HL-60/S4 (cell line): Measurements from ENCODE around the gene CRY2.

ENCODE experiments used
- in situ Hi-C: fragments of 300-500 bp; cut with MboI; formaldehyde crosslinking; loops from 2 replicates; pipeline ENCODE4 v1.14.3; 2022; ENCODE audit warnings: low sequenced_read_pairs

The CRY2 gene

DNA sequence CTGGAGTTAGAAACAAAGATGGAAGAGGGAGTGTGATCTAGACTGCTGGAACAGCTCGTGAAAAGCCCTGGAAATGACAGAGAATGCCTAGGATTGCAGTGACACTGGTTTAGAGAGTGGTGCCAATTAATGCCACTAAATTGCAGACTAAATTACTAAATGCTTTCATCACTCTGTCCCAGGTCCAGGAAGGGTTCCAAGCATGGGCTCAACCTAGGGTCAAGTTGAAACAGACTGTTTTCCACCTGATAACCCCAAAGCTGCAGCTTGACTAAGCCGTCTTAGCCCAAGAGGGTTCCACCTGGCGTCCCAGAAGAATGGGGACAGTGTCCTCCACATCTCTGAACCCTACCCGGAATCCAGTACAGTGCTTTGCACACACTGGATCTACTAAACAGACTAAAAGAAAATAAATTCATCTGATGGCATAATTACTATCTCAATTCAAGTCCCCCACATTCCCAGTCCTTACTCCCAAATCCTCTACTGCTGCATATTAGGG, 1.1 kb upstream of the CRY2 start:
- in situ Hi-C loops, result no loop called here

DNA sequence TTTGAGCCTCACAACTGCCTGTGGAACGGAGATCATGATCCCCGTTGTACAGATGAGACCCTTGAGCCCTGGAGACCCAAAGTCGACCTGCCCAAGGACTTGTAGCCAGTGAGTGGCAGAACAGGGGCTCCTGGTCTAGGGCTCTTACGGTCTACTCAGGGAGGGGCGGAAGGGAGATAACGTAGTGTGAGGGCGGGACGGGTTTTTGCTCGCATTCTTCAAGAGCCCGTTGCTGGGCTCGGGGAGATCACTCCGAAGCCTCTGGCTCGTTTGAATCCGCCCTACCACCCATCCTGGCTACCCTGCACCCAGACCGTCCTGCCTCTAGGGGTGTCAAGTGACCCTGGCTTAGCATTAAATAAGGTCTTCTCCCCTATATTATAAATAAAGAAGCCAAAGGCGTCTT, 639 bp downstream of the CRY2 start:
- in situ Hi-C loops, result no loop called here

DNA sequence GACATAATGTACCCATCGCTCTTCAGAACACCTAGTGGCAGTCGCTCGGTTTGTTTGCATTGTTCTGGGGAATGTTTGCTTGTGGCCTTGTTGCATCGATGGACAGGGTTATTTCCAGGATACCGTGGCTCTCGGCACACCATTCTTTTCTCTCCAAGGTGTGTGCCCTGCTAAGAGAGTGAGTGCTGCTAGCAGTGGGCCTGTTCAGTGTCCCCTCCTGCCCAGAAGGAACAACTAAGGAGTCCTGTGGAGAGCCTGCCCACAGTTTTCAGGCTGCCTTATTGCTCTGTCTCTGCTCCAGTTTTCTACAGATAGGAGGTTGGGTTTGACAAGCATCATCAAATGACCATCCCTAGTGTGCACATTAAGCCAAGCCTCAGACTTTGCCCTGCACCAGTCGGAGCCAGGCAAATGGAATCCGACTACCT, 1.4 kb downstream of the CRY2 start:
- in situ Hi-C loops, result no loop called here

DNA sequence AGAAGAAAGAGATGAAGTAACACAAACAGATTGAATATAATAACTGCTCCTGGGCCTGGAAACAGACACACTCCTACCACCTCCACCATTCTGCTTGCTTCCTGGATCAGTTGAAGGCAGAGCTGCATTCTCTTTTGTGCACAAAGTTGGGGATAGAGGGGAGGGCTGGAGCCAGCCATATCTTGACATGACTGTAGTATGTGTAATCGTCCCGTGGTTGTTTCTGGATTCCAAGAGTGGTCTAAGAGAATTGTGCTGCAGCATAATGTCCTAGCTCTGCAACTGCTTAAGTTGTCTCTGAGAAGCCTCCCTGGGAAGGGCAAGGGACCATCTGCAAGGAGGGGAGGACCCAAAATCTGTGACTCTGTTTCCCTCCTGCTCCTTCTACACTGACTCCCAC, 3.2 kb downstream of the CRY2 start:
- in situ Hi-C loops, result no loop called here

DNA sequence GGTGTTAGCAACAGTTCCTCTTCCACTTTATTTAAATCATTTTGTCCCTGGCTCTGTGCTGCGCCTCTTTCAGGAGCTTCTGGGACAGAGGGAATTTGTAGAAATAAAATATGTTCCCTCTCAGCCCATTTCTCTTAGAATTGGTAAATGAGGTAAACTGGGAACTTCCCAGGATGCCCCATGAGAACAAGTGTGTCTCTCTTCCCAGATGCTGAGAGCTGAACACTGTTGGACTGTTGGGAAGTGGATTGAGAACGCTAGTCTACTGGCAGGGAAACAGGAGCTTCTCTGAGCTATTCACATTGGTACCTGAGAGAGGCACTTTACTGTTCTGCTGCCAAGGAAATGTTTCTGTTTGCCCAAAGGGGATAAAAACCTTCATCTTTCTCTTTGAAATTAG, 4.0 kb downstream of the CRY2 start:
- in situ Hi-C loops, result no loop called here

DNA sequence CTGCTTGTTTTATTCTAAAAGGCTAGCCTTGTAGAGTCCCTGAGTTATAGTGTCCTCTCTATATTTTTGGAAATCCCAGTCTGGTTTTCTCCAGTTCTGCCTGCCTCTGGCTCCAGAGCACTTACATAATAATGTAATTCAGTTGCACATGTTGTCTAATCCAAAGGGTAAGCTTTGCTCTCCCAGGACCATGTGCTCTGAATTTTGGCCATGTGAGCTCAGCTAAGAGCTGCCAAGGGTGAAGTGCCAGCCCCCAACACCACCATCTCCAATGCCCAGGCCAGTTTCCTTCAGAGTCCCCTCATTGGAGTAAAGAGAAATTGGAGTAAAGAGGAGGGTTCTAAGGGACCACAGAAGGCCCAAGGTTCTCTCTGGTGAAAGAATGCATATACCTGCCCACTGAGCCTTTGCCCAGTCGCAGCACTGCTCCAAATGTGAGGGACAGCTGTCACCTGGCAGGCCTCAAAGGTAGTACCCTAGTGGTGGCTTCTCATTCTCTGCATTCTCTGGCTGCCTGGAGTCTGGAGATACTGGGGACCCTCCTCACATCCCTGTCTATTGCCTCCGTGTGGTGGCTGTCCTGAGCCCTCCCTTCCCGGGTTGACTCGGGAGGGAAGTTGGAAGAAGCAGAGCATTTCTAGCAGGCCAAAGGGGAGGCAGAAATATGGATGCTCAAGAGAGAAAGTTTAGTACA, 4.9 kb downstream of the CRY2 start:
- in situ Hi-C loops, result no loop called here

DNA sequence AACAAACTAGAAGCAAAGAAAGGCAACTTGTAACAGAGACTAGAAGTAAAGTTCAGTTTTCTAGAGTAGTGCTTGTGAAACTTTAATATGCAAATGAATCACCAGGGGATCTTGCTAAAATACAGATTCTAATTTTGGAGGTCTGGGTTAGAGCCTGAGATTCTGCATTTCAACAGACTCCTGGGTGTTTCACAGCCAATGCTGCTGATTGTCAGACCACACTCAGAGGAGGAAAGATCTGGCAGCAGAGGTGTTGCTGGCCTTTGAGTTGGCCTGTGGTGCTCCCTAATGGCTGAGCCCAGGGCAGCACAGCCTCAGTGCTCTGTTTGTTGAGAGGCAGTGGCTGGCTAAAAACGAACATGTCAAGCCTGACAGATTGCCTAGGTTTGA, 5.4 kb downstream of the CRY2 start:
- in situ Hi-C loops, result no loop called here

DNA sequence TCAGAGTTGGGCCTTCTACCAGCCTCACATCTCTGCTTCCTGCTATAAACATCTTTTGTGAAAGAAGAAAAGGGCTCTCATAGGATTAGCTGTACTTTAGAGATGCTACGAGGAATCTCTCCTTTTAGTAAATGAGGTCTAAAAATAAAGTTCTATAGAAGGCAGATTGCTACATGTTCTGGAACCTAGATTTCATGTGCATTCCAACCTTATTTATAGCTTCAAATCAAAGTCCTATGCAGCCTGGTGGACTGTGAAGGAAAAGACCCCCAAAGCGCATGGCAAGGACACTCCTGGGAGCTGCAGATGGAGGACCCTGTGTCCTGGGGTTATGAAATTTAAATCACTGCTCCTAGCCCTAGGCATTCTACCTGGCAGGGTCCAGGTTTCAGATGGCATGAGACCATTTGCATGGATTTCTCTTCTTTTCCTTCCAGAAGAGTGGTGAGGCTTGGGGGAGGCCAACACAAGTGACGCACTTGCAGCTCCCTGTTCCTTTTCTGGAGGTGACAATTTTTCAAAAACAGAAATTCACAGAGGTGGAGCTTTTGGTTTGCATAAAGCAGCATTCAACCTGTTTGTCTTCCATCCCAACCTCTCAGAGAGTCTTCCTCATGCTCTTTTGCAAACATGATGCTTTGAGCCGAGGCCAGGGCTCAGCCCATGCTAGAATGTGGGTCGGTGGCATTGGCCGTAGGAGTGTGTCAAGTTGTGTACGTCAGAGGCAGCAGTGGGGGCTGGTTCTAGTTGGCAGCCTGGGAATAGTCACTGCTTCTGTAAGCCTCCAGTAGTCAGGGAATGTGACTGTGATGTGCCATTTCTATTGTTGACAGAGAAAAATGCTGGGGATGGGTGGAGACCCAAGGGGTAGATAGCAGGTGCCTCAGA, 6.3 kb downstream of the CRY2 start:
- in situ Hi-C loops, result no loop called here

DNA sequence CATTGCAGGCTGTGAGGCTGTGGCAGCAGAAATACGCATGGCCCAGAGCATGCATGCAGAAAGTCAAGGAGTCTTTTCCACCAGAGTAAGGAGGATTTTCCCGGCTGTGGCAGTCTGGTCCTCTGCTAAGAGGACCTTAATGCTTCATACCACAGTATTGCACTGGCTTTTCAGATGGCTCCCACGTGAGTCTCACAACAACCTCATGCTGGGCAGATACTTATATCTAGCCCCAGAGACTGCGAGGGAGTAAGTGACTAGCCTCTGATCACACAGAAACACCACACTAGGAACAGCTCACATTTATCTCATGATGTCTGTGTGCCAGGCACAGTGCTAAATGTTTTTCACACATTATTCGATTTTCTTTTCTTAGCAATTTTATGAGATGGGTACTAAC, 8.0 kb downstream of the CRY2 start:
- in situ Hi-C loops, result no loop called here

DNA sequence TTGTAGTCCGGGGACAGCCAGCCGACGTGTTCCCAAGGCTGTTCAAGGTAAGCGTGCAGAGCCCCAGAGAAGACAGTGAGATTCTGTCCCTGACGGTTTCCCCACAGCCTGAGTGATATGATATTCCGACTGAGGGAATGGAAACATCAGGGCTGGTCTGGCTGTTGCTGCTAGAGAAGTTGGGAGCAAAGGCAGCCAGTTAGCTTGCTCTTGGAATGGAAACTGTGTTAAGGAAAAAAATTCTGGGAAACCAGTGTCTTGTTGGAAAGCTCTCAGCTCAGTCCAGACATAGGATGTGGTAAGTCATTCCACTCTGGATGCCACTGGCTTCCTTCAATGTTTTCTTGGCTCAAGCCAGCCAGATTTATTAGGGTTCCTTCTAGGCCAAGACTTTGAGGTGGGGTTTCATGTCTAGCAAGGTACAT, 8.8 kb downstream of the CRY2 start:
- in situ Hi-C loops, result no loop called here

DNA sequence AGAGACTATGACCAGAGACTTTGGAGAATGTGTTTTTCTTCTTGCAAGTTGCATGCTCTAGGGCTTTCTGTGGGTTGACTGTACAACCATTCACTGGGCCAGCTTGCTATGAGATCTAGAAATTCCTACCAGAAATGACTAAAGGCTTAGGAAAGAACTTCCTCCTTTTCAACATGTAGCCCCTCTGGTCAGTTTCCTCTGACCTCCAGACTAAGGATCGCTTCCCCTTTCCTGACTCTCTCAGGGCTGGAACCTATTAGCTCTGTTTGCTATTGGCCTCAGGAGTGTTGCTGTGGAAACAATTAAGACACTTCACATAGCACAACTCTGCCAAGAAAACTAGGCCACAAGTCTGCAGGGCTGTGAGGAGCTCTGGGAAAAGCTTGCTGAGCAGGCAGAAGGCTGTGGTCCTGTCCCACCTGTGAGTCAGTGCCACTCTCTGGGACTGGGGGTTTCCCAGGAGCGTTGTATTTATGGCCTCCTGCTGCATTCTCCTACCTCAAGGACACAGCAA, 10.7 kb downstream of the CRY2 start:
- in situ Hi-C loops, result no loop called here

DNA sequence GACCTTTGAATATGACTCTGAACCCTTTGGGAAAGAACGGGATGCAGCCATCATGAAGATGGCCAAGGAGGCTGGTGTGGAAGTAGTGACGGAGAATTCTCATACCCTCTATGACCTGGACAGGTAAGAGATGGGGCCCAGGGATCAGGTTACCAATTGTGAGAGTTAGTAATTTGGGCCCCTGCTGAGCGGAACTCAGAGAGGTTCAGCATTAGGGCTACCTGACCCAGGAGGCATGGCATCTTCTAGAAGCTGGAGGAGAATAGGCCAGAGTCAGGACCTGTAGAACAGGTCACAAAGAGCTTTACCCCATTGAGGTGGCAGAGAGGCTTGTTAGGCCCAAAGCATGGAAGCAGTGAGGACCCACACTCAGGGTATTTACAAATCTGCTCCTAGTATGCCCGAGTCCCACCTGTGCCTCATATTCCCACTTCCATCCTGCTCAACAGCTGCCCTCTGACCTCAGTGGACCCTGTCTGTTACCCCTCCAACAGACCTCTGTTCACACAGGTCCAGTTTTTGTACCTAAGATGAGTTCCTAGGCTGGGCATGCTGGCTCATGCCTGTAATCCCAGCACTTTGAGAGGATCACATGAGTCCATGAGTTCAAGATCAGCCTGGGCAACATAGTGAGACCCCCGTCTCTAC, 11.6 kb downstream of the CRY2 start:
- in situ Hi-C loops, result no loop called here

DNA sequence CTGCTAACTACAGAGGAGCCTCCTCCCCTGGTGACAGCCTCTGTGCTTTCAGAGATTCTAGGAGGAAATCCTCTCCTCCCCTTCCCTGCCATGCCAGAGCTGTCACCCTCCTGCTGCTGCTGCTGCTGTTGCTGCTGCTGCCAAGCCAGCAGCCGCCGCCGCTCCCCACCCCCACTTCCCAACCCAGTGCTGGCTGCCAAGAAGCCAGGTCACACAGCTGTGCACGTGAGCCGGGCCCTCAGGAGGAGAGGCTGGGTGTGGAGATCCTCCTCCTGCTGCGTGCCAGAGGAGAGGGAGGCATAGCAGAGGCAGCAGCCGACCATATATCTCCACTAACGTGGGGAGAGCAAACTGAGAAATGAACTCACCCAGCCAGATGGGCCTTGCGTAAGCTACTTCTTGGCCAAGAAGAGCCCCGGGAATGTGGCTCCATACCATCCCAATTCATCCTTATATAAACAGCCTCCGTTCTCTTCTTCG, 12.4 kb downstream of the CRY2 start:
- in situ Hi-C loops, result no loop called here

DNA sequence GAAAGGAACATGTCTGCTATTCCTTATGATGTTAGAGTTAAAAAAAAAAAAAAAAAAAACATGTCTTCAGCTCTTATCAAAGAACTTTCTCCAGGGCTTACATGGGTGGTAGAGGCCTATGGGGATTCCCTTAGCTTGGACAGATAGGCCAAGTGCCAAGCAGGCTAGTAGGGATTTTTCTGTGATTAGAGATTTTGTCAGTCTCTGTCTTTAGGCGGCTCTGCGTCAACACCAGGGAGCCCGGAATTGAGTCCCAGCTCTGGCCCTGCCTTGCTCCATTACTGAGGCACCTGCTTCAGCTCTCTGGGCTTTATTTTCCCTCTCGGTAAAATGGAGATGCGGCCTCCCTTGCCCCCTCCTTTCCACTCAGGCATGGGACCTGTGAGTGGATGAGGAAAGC, 13.1 kb downstream of the CRY2 start:
- in situ Hi-C loops, result no loop called here

DNA sequence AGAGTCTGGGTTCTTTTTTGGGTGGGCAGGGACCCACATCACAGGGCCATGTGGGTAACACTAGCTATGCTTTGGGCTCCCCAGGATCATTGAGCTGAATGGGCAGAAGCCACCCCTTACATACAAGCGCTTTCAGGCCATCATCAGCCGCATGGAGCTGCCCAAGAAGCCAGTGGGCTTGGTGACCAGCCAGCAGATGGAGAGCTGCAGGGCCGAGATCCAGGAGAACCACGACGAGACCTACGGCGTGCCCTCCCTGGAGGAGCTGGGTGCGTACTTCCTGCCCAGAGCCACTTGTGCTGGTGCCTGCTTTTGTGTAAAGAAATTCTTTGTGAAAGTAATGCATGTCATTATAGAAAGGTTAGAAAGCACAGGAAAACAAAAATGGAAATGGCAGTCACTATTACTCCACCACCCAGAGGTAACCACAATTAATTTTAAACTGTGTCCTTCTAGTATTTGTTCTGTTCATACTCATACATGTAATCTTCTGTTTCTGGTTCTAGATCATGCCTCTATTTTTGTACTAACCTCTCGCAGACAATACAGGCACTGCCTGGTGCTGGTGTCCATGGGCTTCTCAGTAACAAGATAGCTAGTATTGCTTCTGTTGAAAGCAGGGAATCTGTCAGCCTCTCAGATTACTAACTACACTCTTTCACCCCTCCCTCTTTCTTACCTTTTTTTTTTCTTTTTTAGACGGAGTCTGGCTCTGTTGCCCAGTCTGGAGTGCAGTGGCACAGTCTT, 13.7 kb downstream of the CRY2 start:
- in situ Hi-C loops, result no loop called here

DNA sequence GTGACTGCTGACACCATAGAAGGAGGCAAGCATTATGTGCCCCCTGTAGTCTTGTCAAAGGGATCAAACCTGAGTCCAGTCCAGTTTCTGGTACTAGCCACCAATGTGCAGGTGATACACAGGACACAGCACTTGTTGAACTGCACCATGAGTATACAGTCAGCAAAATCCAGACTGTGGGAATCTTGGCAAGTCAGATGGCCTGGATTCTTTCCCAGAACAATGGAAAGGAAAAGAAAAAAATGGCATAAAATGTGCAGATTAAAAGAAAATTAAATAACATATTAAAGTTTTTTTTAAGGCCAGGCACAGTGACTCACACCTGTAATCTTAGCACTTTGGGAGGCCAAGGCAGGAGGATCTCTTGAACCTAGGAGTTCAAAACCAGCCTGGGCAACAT, 16.8 kb downstream of the CRY2 start:
- in situ Hi-C loops, result no loop called here

DNA sequence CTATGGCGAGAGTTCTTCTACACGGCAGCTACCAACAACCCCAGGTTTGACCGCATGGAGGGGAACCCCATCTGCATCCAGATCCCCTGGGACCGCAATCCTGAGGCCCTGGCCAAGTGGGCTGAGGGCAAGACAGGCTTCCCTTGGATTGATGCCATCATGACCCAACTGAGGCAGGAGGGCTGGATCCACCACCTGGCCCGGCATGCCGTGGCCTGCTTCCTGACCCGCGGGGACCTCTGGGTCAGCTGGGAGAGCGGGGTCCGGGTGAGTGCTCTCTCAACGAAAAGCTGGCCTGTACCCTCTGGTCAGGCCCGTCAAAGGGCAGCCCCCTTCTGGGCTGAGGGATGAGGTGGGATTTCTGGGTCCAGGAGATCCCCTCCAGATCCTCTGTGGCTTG, 22.3 kb downstream of the CRY2 start:
- in situ Hi-C loops, result no loop called here

DNA sequence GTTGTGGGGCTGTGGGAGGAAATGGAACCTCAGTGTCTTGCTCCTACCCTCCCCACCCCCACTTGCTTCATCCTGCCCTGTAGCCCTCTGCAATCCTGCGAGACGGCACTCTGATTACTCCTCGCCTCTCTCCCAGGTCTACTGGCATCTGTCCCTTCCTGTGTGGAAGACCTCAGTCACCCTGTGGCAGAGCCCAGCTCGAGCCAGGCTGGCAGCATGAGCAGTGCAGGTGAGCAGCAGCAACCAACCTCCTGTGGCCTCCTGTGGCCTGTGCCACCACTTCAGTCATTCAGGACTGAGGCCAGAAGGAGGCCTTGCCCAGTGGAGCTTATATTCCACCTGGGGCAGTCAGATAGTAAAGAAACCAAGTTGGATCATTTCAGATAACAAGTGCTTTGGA, 23.4 kb downstream of the CRY2 start:
- in situ Hi-C loops, result no loop called here

DNA sequence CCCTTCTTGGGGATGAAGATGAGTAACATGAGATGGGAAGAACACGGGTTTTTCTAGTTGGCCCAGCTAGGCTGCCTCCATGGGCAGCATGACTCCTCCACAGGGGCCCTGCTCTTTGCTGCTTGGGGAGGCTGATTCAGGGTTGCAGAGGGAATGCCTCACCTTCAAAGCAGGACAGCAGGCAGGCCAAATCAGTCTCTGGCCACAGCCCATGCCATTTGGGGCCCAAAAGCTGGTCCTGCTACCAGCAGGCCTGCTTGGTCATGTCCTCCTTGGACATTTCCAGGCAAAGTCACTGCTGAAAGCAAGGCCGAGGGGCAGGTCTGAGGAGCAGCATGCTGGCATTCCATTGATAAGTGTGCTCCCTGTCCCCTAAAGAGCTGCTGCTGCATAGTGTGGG, 24.4 kb downstream of the CRY2 start:
- in situ Hi-C loops, result no loop called here

DNA sequence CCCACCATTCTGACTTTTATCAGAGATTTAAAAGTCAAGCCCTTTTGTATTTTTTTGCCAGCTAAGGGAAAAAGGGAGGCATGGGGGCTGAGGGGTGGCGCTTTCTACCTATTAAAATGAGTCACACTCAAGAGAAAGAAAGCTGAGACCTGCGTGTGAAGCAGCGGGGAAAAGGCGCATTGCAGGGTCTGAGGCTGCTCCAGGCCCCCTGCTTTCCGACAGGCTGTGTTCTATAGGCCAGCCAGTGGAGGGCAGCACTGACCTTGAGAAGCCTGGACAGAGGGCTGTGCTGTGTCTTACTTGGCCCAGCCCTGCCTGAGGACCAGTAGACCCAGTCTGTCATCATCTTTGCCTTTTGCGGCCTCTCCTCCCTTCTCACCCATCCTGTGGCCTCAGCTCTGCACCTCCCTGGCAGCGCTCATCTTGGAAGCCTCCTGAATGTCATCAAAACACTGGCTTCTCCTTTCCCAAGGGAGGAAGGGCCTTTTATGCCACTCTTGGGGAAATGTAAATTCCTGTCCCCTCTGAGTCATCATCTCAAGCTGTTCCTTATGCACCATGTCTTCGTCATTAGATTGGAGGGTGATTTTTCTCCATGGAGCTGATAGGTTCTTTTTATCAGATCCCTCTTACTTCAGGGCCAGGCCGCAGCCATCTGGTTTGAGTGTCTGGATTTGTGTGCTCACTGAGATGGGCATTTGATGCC, 25.5 kb downstream of the CRY2 start:
- in situ Hi-C loops, result no loop called here
